T-helper 2 cell treated with Interferon-gamma antibody and Interleukin-4, amounts not matched to agents 5 μg/mL and 100 μg/mL, for 36 hours (primary cell): ENCODE results near the gene GDA.

ENCODE experiments used
- DNase-seq: peaks from one replicate; pipeline ENCODE4 v3.0.0; 2021; ENCODE audit warnings: low spot score
- H3K27ac Mint-ChIP-seq: one replicate; pipeline ENCODE4 v1.8.0; 2021; ENCODE audit warnings: mild to moderate bottlenecking, mixed read lengths
- H3K27me3 Mint-ChIP-seq: one replicate; pipeline ENCODE4 v1.8.0; 2021; ENCODE audit warnings: low read depth, mixed read lengths
- H3K36me3 Mint-ChIP-seq: one replicate; pipeline ENCODE4 v1.8.0; 2021; ENCODE audit warnings: low read depth, mixed read lengths
- H3K4me1 Mint-ChIP-seq: one replicate; pipeline ENCODE4 v1.8.0; 2021; ENCODE audit warnings: low read depth, mixed read lengths
- H3K4me3 Mint-ChIP-seq: one replicate; pipeline ENCODE4 v1.8.0; 2022; ENCODE audit warnings: mild to moderate bottlenecking, moderate library complexity, mixed read lengths
- H3K9me3 Mint-ChIP-seq: one replicate; pipeline ENCODE4 v1.8.0; 2021; ENCODE audit warnings: mixed read lengths

GDA gene

GRCh38 chr9:72139226-72139625 lies 10.0 kb upstream of the GDA start:
- H3K4me3 Mint-ChIP-seq: no peak overlapping the region
- no peaks in the 10 kb centered on the region for H3K9me3 Mint-ChIP-seq
- no peak for DNase-seq
- peaks cover 5% of the 10 kb centered on the region for H3K27me3 Mint-ChIP-seq
- no peaks in the 10 kb centered on the region for H3K4me1 Mint-ChIP-seq
- no peak overlapping the region for H3K27ac Mint-ChIP-seq
- no peaks in the 10 kb centered on the region for H3K36me3 Mint-ChIP-seq

DNA sequence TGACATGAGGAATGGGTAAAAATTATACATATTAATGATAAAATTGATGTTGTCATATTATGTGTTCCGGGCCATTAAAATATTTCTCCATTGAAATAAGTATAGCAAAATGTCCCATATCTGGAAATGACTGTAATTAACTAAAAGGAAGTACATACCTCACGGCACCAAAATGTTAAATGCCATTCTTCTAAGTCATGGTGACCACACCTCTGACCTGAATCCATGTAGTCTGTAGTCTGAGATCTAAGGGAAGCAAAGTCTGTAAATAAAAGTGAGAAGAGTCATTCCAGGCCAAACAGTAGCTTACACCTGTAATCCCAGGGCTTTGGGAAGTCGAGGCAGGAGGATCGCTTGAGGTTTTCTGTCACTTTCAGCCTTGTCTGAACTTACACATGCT lies 8.7 kb upstream of the GDA start:
- H3K4me3 Mint-ChIP-seq: no peak overlapping the region
- peaks cover 5% of the 10 kb centered on the region for H3K27me3 Mint-ChIP-seq
- H3K36me3 Mint-ChIP-seq: no peaks in the 10 kb centered on the region
- H3K9me3 Mint-ChIP-seq: no peaks in the 10 kb centered on the region
- no peak for DNase-seq
- H3K27ac Mint-ChIP-seq: no peak overlapping the region
- H3K4me1 Mint-ChIP-seq: no peaks in the 10 kb centered on the region

DNA sequence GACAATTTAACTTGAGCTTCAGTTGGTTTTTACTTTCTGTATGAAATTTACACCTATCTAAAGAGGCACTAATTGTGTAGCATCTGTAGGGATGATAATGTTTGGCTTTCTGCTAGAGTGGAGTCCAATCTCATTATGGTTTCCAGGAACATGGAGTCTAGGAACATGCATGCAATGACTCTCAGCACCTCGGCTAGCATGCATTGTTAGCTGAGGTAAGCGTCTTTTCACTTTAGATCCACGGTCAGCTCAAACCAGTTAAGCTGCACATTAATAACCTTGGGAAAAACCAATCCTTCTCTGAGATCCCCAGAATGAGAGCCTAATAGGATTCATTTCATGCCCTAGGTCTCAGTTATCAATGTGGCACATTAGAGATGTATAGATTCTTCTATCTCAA lies 7.8 kb upstream of the GDA start:
- H3K4me3 Mint-ChIP-seq: no peak overlapping the region
- no peaks in the 10 kb centered on the region for H3K36me3 Mint-ChIP-seq
- DNase-seq: no peak
- no peak overlapping the region for H3K27ac Mint-ChIP-seq
- peaks cover 5% of the 10 kb centered on the region for H3K27me3 Mint-ChIP-seq
- no peaks in the 10 kb centered on the region for H3K9me3 Mint-ChIP-seq
- no peaks in the 10 kb centered on the region for H3K4me1 Mint-ChIP-seq

DNA sequence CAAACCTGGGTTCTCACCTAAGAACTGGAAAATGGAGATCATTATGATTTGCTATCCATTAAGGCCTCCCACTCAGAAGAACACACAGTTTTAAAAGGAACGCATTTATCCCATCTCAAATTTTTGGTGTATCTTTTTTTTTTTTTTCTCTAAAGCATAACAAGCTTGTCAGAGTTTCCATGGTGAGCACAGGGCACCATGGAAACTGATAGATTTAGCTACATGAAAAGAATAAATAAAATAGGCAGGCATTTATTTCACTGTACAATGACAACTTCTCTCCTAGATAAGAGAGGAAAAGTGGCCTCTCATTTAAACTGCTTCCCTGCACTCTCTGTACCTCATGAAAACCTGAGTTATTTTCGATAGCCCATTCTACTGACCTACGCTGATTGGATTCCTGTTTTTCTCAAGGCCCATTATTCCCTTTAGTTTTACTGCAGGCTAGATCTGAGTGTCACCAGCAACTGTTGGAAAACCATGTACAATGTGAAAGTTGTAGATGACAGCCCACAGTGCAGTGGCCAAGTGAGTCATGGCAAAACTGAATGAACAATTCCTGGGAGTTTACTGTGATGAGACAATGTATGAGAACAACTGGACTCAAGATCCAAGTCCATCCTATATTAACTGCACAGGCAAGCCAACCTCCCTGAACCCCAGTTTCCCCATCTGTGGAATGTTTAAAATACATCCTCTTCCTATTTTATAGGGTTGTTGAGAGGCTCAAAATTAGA lies 4.3 kb upstream of the GDA start:
- no peak overlapping the region for H3K27ac Mint-ChIP-seq
- peaks cover 24% of the 10 kb centered on the region for H3K27me3 Mint-ChIP-seq
- H3K4me3 Mint-ChIP-seq: no peak overlapping the region
- H3K4me1 Mint-ChIP-seq: no peaks in the 10 kb centered on the region
- no peaks in the 10 kb centered on the region for H3K9me3 Mint-ChIP-seq
- DNase-seq: no peak
- H3K36me3 Mint-ChIP-seq: no peaks in the 10 kb centered on the region

- no peaks in the 10 kb centered on the region for H3K36me3 Mint-ChIP-seq
- H3K4me3 Mint-ChIP-seq: no peak overlapping the region
- DNase-seq: no peak
- no peaks in the 10 kb centered on the region for H3K4me1 Mint-ChIP-seq
- peaks cover 27% of the 10 kb centered on the region for H3K27me3 Mint-ChIP-seq
- no peak overlapping the region for H3K27ac Mint-ChIP-seq
- no peaks in the 10 kb centered on the region for H3K9me3 Mint-ChIP-seq
These were observed 3.3 kb upstream of the GDA start for GRCh38 chr9:72145733-72146505.

- Mint-ChIP-seq H3K27me3 (peaks cover 29% of the 10 kb centered on the region), H3K4me1 (no peaks in the 10 kb centered on the region), H3K9me3 (no peaks in the 10 kb centered on the region), H3K36me3 (no peaks in the 10 kb centered on the region), H3K4me3 (no peak overlapping the region), H3K27ac (no peak overlapping the region)
- no peak for DNase-seq
These were observed 1.6 kb upstream of the GDA start for GRCh38 chr9:72147676-72148075.

DNA sequence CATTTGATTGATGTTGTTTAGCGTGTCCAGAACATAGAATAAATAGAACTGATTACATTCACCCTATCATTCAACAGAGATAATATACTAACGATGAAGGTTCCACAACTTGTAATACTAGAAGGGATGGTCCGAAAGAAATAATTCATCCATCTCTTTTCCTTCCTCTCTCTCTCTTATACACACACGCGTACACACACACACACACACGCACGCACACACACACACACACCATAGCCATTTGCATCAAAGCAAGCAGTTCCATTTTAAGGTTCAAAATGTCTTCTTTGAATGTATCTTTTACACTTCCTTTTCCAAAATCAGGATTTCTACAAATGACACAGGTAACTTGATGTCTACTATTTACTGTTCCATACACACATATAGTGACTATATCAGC lies 887 bp downstream of the GDA start:
- H3K27me3 Mint-ChIP-seq: peaks cover 29% of the 10 kb centered on the region
- H3K4me3 Mint-ChIP-seq: no peak overlapping the region
- H3K9me3 Mint-ChIP-seq: no peaks in the 10 kb centered on the region
- H3K27ac Mint-ChIP-seq: no peak overlapping the region
- DNase-seq: no peak
- H3K4me1 Mint-ChIP-seq: no peaks in the 10 kb centered on the region
- no peaks in the 10 kb centered on the region for H3K36me3 Mint-ChIP-seq

- H3K9me3 Mint-ChIP-seq: no peaks in the 10 kb centered on the region
- no peak overlapping the region for H3K27ac Mint-ChIP-seq
- H3K4me3 Mint-ChIP-seq: no peak overlapping the region
- peaks cover 29% of the 10 kb centered on the region for H3K27me3 Mint-ChIP-seq
- H3K4me1 Mint-ChIP-seq: no peaks in the 10 kb centered on the region
- DNase-seq: no peak
- H3K36me3 Mint-ChIP-seq: no peaks in the 10 kb centered on the region
These were observed 1.4 kb downstream of the GDA start for GRCh38 chr9:72150661-72151060.

DNA sequence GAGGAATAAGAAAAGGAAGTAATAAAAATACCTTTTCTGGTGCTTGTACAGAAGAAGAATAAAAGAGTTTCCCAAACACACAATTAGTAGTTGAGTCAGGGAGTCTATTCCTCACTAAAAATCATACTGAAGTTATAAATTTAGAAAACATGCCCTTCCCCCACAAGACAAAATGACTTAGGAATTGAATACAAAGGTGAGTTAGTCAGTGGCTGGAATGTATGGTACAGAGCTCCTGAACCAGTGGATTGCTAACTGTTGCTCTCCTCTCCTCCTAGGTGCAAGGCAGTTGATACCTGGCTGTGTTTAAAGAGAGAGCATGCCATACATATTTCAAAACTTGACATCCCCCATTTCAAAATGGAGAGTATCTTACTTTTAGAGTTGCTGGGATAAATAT lies 1.9 kb downstream of the GDA start:
- Mint-ChIP-seq H3K4me1 (no peaks in the 10 kb centered on the region), H3K27me3 (peaks cover 29% of the 10 kb centered on the region), H3K4me3 (no peak overlapping the region), H3K27ac (no peak overlapping the region), H3K36me3 (no peaks in the 10 kb centered on the region), H3K9me3 (no peaks in the 10 kb centered on the region)
- no peak for DNase-seq

- H3K9me3 Mint-ChIP-seq: no peaks in the 10 kb centered on the region
- no peaks in the 10 kb centered on the region for H3K4me1 Mint-ChIP-seq
- no peak for DNase-seq
- H3K27ac Mint-ChIP-seq: no peak overlapping the region
- no peak overlapping the region for H3K4me3 Mint-ChIP-seq
- H3K36me3 Mint-ChIP-seq: no peaks in the 10 kb centered on the region
- H3K27me3 Mint-ChIP-seq: peaks cover 17% of the 10 kb centered on the region
These were observed 5.4 kb downstream of the GDA start for GRCh38 chr9:72154468-72155285.

GRCh38 chr9:72155301-72155700 lies 6.1 kb downstream of the GDA start:
- Mint-ChIP-seq H3K4me3 (no peak overlapping the region), H3K9me3 (no peaks in the 10 kb centered on the region), H3K27me3 (peaks cover 10% of the 10 kb centered on the region), H3K36me3 (no peaks in the 10 kb centered on the region), H3K4me1 (no peaks in the 10 kb centered on the region), H3K27ac (no peak overlapping the region)
- DNase-seq: no peak

DNA sequence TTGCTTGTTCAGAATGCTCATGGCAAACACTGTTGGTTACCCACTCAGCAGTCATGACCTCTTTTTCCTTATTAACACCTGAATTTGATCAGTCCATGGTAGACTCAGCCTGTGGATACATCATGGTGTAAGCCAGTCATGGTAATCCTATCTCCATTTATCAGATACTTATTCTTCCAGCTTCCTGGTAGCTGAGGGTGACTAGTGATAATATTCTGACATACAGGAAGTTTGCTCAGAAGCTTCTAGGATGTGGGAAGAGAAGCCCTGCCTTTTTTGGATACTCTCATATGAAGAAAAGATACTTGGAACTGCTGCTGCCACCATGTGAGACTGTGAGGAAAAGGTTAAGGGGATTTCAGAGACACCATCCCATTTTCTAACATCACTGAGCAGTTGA lies 7.3 kb downstream of the GDA start:
- H3K4me1 Mint-ChIP-seq: no peaks in the 10 kb centered on the region
- no peaks in the 10 kb centered on the region for H3K36me3 Mint-ChIP-seq
- H3K27ac Mint-ChIP-seq: no peak overlapping the region
- DNase-seq: no peak
- H3K27me3 Mint-ChIP-seq: peaks cover 5% of the 10 kb centered on the region
- H3K9me3 Mint-ChIP-seq: no peaks in the 10 kb centered on the region
- no peak overlapping the region for H3K4me3 Mint-ChIP-seq

DNA sequence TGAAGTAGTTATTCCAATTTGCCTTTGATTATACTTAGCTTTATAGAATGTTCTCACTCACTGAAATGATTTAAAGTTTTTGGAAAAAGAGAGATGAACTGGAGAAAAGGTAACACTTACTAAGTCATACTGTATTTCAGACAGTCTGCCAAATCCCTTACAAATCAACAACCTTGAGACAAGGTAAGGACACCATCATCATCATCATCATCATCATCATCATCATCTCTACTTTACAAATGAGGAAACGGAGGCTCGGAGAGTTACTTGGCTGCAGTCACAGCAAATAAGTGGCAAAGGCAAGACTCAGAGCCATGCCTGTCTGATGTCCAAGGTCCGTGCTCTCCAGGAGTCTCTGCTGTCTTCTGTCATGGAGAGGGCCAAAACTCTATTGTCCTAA lies 9.4 kb downstream of the GDA start:
- Mint-ChIP-seq H3K9me3 (no peaks in the 10 kb centered on the region), H3K27ac (no peak overlapping the region), H3K36me3 (no peaks in the 10 kb centered on the region), H3K27me3 (peaks cover 5% of the 10 kb centered on the region), H3K4me1 (no peaks in the 10 kb centered on the region), H3K4me3 (no peak overlapping the region)
- no peak for DNase-seq

- Mint-ChIP-seq H3K4me3 (no peak overlapping the region), H3K27ac (no peak overlapping the region), H3K4me1 (no peaks in the 10 kb centered on the region), H3K27me3 (peaks cover 5% of the 10 kb centered on the region), H3K36me3 (no peaks in the 10 kb centered on the region), H3K9me3 (no peaks in the 10 kb centered on the region)
- no peak for DNase-seq
These were observed 11.3 kb downstream of the GDA start for GRCh38 chr9:72160446-72161123.
